ENCODE results near the gene SOS2.

DNA sequence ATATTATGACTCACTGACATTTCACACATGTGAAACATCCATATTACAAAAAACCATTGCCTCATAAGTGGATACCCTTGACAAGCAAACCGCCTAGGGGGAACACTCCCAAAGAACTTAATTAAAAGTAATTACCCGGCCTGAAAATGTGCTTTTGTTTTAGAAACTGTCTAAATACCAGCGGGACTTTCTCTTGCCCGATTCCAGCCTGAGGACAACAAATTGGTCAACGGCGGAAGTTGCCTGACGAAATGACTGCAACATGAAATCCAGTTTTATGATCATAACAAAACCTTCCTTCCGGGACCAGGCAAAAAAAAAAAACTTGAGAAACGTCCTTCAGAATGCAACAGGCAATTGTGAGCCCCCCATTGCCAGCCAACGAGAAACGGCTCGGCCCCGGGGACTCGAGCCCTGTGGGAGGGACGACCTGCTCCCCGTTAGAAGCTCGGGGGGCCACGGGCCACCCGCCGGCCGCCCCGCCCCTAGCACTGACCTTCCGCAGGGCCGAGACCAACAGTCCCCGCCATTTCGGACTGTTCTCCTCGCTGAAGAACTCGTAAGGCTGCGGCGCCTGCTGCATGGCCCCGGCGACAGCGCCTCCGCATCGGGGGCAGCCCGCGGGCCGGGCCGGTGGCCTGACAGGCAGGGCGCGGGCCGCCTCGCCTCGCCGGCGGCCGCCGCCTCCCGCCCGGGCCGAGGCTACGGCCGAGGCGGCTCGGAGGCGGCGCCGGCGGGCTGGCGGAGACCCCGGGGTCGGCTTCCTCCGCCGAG lies 490 bp downstream of the SOS2 start:
- TF ChIP-seq, protein P1, sequence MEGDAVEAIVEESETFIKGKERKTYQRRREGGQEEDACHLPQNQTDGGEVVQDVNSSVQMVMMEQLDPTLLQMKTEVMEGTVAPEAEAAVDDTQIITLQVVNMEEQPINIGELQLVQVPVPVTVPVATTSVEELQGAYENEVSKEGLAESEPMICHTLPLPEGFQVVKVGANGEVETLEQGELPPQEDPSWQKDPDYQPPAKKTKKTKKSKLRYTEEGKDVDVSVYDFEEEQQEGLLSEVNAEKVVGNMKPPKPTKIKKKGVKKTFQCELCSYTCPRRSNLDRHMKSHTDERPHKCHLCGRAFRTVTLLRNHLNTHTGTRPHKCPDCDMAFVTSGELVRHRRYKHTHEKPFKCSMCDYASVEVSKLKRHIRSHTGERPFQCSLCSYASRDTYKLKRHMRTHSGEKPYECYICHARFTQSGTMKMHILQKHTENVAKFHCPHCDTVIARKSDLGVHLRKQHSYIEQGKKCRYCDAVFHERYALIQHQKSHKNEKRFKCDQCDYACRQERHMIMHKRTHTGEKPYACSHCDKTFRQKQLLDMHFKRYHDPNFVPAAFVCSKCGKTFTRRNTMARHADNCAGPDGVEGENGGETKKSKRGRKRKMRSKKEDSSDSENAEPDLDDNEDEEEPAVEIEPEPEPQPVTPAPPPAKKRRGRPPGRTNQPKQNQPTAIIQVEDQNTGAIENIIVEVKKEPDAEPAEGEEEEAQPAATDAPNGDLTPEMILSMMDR (optimal IDR thresholded peaks at IDR 0.05 in 1 of 3, IDR thresholded peaks at IDR 0.05 in 1 of 3, conservative IDR thresholded peaks at IDR 0.05 in 1 of 3; ENCODE audit: extremely low read depth in 1 of 3, insufficient read depth in 2 of 3, low read length in 3 of 3), result no peak
- TF ChIP-seq EZH2 (IDR thresholded peaks at IDR 0.05; ENCODE audit: low read length), result no peak

Measured in keratinocyte (primary cell).